ENCODE measurements around the gene MAFF. TPM values are rescaled to one million over a fixed set of nuclear protein-coding genes. Genes with fewer than 3 reads are reported as not detected.

Gene MAFF
- total and polyA plus RNA-seq, 9 of the 15 experiments (the other 6 are each of a cell fraction or from before 2014, with no cell fraction given): 0.51 to 8.0 (median 5.4) TPM

- no peak for TF ChIP-seq ZNF644 (tag; IDR thresholded peaks at IDR 0.05; ENCODE audit: low read depth)
- TF ChIP-seq NONO (IDR thresholded peaks at IDR 0.05; ENCODE audit: low read depth in 2 of 2, low read length in 1 of 2): peak in 1 of 2 experiments; percentile 92; a peak in 2 of 4 replicates
- peak in 1 of 2 experiments; percentile 56; a peak in 1 of 4 replicates for TF ChIP-seq ZNF639 (CRISPR knock-in tag; conservative IDR thresholded peaks at IDR 0.05 in 1 of 2, IDR thresholded peaks at IDR 0.05 in 1 of 2)
- no peak for TF ChIP-seq MBD2 (IDR thresholded peaks at IDR 0.05; ENCODE audit: borderline replicate concordance, low read depth)
- peak; percentile 21; the same call in 1 of the 2 replicates for TF ChIP-seq VEZF1 (CRISPR knock-in tag; IDR thresholded peaks at IDR 0.05)
- TF ChIP-seq ZNF146 (CRISPR knock-in tag; IDR thresholded peaks at IDR 0.05; ENCODE audit: unreplicated experiment): no peak
- no peak for TF ChIP-seq MCM2 (IDR thresholded peaks at IDR 0.05; ENCODE audit: low read depth)
- peak; percentile 60; a peak in 3 of 4 replicates for TF ChIP-seq NRF1 (conservative IDR thresholded peaks at IDR 0.05 in 1 of 2, IDR thresholded peaks at IDR 0.05 in 1 of 2)
- no peak for TF ChIP-seq ZBTB2 (IDR thresholded peaks at IDR 0.05)
- peak; percentile 16; the same call in 1 of the 2 replicates for TF ChIP-seq CBX1 (IDR thresholded peaks at IDR 0.05; ENCODE audit: low read depth)
- TF ChIP-seq TOE1 (IDR thresholded peaks at IDR 0.05; ENCODE audit: borderline replicate concordance): peak; percentile 45; the same call in 1 of the 2 replicates
- TF ChIP-seq TOE1 (CRISPR knock-in tag; IDR thresholded peaks at IDR 0.05; ENCODE audit: borderline replicate concordance, low read depth): no peak
- no peak for TF ChIP-seq GTF2E2 (tag; IDR thresholded peaks at IDR 0.05)
- TF ChIP-seq NCOA6 (IDR thresholded peaks at IDR 0.05): peak; percentile 40; the same call in 1 of the 2 replicates
- no peak for TF ChIP-seq SLC30A9 (CRISPR knock-in tag; IDR thresholded peaks at IDR 0.05)
- no peak for TF ChIP-seq ZNF280B (CRISPR knock-in tag; IDR thresholded peaks at IDR 0.05)
- peak; percentile 82 for TF ChIP-seq BHLHE40 (IDR thresholded peaks at IDR 0.05; ENCODE audit: low read length)
- no peak for TF ChIP-seq HBP1 (CRISPR knock-in tag; IDR thresholded peaks at IDR 0.05)
- TF ChIP-seq POLR2AphosphoS5 (IDR thresholded peaks at IDR 0.05; ENCODE audit: control insufficient read depth, insufficient read depth, low read depth, low read length): peak; percentile 65
Observed at GRCh38 chr22:38201711-38202436, at the start of gene MAFF (continued).
